ENCODE data around the gene GNPTG. TPM values are rescaled to one million over a fixed set of nuclear protein-coding genes. Genes with fewer than 3 reads are reported as not detected.

The GNPTG gene
- total RNA-seq, 4 donors from 2014 or later: 51.1 to 117 (median 71.6) TPM

DNA sequence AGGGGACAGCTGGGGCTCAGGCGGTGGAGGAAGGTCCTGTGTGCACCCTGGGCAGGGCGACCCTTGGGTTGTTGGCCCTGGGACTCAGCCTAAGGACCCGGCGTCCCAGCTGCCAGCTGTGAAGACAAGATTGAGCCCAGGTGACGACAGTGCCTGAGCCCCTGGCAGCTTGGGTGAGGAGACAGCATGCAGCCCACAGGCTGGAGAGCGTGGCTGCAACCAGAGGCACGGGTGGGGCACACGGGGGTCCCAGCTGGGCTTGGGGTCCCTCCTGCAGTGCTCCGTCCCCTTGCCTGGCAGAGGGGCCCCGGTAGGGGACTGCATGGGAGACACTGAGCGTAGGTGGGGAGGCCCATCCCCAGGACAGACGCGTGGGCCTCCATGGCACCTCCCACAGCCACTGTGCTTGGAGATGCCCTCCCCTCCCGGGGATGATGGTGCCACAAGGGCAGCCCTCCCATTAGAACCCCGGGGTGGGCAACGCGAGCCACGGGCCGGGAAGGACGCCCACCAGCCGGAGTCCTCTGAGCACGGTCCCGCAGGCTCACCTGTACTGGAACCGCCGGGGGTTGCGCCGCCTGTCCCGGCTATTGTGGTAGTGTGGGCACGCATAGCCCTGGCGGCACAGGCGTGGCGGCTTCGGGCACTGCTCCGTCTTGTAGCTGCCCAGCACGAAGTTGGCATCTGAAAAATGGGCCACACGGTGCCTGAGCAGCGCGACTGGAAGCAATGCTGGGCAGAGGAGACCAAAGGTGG is 47.3 kb downstream of the GNPTG start:
- no peaks in the 10 kb centered on the region for H3K9me3 ChIP-seq
- H3K36me3 ChIP-seq: peaks cover 4 to 96% (median 20%) of the 10 kb centered on the region in 3 donors
- DNase-seq (ENCODE audit: low spot score in 2 of 2): no peak
- 94 to 95% methylated on average over 30 to 33 of the region's 38 CpGs for WGBS, 2 donors
- TF ChIP-seq EP300 (IDR thresholded peaks at IDR 0.05): no peak
- TF ChIP-seq, protein P1, sequence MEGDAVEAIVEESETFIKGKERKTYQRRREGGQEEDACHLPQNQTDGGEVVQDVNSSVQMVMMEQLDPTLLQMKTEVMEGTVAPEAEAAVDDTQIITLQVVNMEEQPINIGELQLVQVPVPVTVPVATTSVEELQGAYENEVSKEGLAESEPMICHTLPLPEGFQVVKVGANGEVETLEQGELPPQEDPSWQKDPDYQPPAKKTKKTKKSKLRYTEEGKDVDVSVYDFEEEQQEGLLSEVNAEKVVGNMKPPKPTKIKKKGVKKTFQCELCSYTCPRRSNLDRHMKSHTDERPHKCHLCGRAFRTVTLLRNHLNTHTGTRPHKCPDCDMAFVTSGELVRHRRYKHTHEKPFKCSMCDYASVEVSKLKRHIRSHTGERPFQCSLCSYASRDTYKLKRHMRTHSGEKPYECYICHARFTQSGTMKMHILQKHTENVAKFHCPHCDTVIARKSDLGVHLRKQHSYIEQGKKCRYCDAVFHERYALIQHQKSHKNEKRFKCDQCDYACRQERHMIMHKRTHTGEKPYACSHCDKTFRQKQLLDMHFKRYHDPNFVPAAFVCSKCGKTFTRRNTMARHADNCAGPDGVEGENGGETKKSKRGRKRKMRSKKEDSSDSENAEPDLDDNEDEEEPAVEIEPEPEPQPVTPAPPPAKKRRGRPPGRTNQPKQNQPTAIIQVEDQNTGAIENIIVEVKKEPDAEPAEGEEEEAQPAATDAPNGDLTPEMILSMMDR (IDR thresholded peaks at IDR 0.05): no peak
- TF ChIP-seq POLR2A (IDR thresholded peaks at IDR 0.05): no peak
- no peaks in the 10 kb centered on the region for H3K27me3 ChIP-seq
- no peak overlapping the region for H3K27ac ChIP-seq
- H3K4me1 ChIP-seq: no peaks in the 10 kb centered on the region
- H3K4me3 ChIP-seq: no peak overlapping the region

GRCh38 chr16:1401061-1401757 is 49.5 kb downstream of the GNPTG start:
- Histone ChIP-seq H3K36me3 (peaks cover 1 to 94% (median 20%) of the 10 kb centered on the region in 3 donors), H3K27me3 (no peaks in the 10 kb centered on the region), H3K9me3 (no peaks in the 10 kb centered on the region), H3K4me3 (no peak overlapping the region), H3K4me1 (no peaks in the 10 kb centered on the region), H3K27ac (no peak overlapping the region)
- no peak for DNase-seq (ENCODE audit: low spot score in 2 of 2)
- WGBS, 2 donors: 86 to 90% methylated on average over 25 to 27 of the region's 29 CpGs
- TF ChIP-seq EP300 (IDR thresholded peaks at IDR 0.05): no peak
- TF ChIP-seq, protein P1 (IDR thresholded peaks at IDR 0.05): no peak
- TF ChIP-seq POLR2A (IDR thresholded peaks at IDR 0.05): no peak

- Histone ChIP-seq H3K9me3 (no peaks in the 10 kb centered on the region), H3K27me3 (no peaks in the 10 kb centered on the region), H3K4me3 (no peak overlapping the region), H3K4me1 (no peaks in the 10 kb centered on the region), H3K27ac (no peak overlapping the region), H3K36me3 (peaks cover 0 to 94% (median 20%) of the 10 kb centered on the region in 3 donors)
- TF ChIP-seq EP300 (IDR thresholded peaks at IDR 0.05) (no peak), POLR2A (IDR thresholded peaks at IDR 0.05) (no peak)
- TF ChIP-seq, protein P1 (IDR thresholded peaks at IDR 0.05): no peak
- DNase-seq (ENCODE audit: low spot score in 2 of 2): no peak
- WGBS, 2 donors: 92 to 93% methylated on average over 11 to 13 of the region's 13 CpGs
Measured at GRCh38 chr16:1401758-1402154, 50.0 kb downstream of the GNPTG start.

DNA sequence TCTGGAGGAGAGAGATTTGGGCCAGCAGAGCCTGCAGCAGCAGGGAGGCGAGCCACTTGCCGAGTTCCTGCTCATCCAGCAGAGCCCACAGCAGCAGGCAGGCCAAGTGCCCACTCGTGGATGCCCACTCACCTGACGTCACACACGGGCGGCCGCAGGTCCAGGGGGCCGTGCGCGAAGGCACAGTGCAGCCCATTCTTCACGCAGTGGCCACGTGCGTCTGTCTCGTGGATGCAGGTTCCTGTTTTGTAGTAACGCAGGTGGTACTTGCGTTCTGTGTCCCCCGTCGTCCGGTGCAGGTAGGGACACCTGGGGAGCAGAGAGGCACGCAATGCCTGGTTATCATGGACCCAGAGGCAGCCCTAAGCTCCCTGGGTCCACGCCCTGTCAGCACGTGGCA is 51.3 kb downstream of the GNPTG start:
- 93 to 95% methylated on average over 20 to 22 of the region's 22 CpGs for WGBS, 2 donors
- no peak for DNase-seq (ENCODE audit: low spot score in 2 of 2)

More for the DNA sequence above, 51.3 kb downstream of the GNPTG start:
- H3K9me3 ChIP-seq: no peaks in the 10 kb centered on the region
- peaks cover 0 to 10% (median 3%) of the 10 kb centered on the region in 4 donors for H3K4me1 ChIP-seq
- H3K36me3 ChIP-seq: peaks cover 0 to 84% (median 18%) of the 10 kb centered on the region in 3 donors
- H3K4me3 ChIP-seq: no peak overlapping the region
- H3K27me3 ChIP-seq: no peaks in the 10 kb centered on the region
- H3K27ac ChIP-seq: no peak overlapping the region
- TF ChIP-seq POLR2A (IDR thresholded peaks at IDR 0.05): no peak
- no peak for TF ChIP-seq EP300 (IDR thresholded peaks at IDR 0.05)
- TF ChIP-seq, protein P1 (IDR thresholded peaks at IDR 0.05): no peak
